Lower leg skin (tissue), 3 donors: ENCODE results near the gene KDSR.

Experiments
- CTCF ChIP-seq, 3 donors: fragments of 450-650 bp; IDR thresholded peaks; one replicate each; pipeline ENCODE4 v1.5.1; 2016; ENCODE audit warnings: antibody characterized with exemption in 3 of 3, mild to moderate bottlenecking in 3 of 3, moderate library complexity in 2 of 3
- POLR2A ChIP-seq, 2 donors: fragments of 450-650 bp; IDR thresholded peaks; one replicate each; pipeline ENCODE4 v1.6.1; 2016 to 2017; ENCODE audit warnings: antibody characterized with exemption in 2 of 2, mild to moderate bottlenecking in 1 of 2, moderate library complexity in 1 of 2

GRCh38 chr18:63284827-63285733 lies 81.9 kb downstream of the KDSR start:
- no peak for TF ChIP-seq POLR2A (IDR thresholded peaks at IDR 0.05)
- no peak for TF ChIP-seq CTCF (IDR thresholded peaks at IDR 0.05)
